ENCODE measurements around the gene UBE2R2. TPM values are rescaled to one million over a fixed set of nuclear protein-coding genes. Genes with fewer than 3 reads are reported as not detected.

Gene UBE2R2
- polyA plus RNA-seq, 3 donors, result 30.5 to 50.1 (median 37.2) TPM

DNA sequence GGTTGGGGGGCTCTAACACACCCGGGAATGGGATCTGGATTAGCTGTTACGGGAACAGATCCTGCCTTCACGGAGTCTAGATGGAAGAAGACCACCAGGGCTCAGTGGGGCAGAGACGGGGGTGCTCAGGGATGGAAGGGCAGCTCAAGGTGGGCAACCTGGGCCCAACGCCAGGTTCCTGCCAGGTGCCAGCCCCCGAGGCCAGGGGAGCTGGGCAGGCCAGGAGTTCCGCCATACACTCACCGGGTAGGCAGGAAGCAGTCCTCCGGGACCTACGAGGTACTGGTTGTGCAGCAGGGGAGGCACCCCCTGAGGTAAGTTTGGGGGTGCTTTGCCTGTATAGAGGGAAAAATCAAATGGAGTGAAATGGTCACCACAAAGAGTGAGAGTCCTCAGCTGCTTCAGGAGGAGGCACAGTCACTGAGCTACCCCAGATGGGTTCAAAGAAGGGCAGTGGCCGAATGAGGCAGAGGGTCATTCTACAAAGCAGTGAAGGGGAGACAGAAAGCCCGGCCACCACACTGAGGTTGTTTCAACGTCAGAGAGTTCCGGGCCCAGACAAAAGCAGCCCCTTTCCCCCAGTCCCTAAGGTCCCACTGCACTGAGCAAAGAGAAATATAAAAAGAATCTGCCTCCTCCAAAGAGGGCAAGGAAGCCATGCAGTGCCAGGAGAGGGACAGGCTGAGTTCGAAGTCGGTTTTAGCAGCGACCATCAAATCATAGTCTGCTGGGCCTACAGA lies 110.0 kb downstream of the UBE2R2 start:
- no peaks in the 10 kb centered on the region for H3K4me1 ChIP-seq (ENCODE audit: control insufficient read depth in 1 of 2, insufficient read depth in 2 of 2, low read length in 2 of 2)
- H3K4me3 Mint-ChIP-seq, result no peak overlapping the region
- H3K9ac ChIP-seq (ENCODE audit: insufficient read depth, low read length, poor library complexity, severe bottlenecking), result no peak overlapping the region
- no peaks in the 10 kb centered on the region for H3K4me1 Mint-ChIP-seq
- H3K27ac Mint-ChIP-seq, result peak overlapping the region in 4 of 7 donors; percentile 14 to 50 (median 44)
- intact Hi-C loops (cut with micrococcal nuclease), result no loop called here
- 98% methylated on average over 13 of the region's 17 CpGs for WGBS (ENCODE audit: insufficient coverage)
- TF ChIP-seq, protein P1, sequence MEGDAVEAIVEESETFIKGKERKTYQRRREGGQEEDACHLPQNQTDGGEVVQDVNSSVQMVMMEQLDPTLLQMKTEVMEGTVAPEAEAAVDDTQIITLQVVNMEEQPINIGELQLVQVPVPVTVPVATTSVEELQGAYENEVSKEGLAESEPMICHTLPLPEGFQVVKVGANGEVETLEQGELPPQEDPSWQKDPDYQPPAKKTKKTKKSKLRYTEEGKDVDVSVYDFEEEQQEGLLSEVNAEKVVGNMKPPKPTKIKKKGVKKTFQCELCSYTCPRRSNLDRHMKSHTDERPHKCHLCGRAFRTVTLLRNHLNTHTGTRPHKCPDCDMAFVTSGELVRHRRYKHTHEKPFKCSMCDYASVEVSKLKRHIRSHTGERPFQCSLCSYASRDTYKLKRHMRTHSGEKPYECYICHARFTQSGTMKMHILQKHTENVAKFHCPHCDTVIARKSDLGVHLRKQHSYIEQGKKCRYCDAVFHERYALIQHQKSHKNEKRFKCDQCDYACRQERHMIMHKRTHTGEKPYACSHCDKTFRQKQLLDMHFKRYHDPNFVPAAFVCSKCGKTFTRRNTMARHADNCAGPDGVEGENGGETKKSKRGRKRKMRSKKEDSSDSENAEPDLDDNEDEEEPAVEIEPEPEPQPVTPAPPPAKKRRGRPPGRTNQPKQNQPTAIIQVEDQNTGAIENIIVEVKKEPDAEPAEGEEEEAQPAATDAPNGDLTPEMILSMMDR (IDR thresholded peaks at IDR 0.05), result no peak
- no peak overlapping the region for H3K27ac ChIP-seq (ENCODE audit: low read depth in 1 of 2, low read length in 2 of 2)
- H3K4me2 ChIP-seq (replicated peaks; ENCODE audit: extremely low read depth, low read length, poor library complexity, severe bottlenecking), result no peak overlapping the region
- H3K9me3 ChIP-seq (replicated peaks in 1 of 2; ENCODE audit: control insufficient read depth in 1 of 2, insufficient read depth in 1 of 2, low read length in 2 of 2), result no peaks in the 10 kb centered on the region
- H3K79me2 ChIP-seq (ENCODE audit: insufficient read depth, low read length), result no peaks in the 10 kb centered on the region
- no peak for DNase-seq
- H3K36me3 Mint-ChIP-seq, result peaks cover 60 to 81% of the 10 kb centered on the region in 2 donors
- no peaks in the 10 kb centered on the region for H3K27me3 ChIP-seq (ENCODE audit: control insufficient read depth in 2 of 2, insufficient read depth in 2 of 2, low read length in 2 of 2)
- H4K20me1 ChIP-seq (ENCODE audit: insufficient read depth, low read length), result peaks cover 23% of the 10 kb centered on the region
- H3K4me3 ChIP-seq (replicated peaks in 1 of 3; ENCODE audit: low read depth in 2 of 3, low read length in 3 of 3), result no peak overlapping the region
- peaks cover 0 to 4% (median 1%) of the 10 kb centered on the region in 3 donors for H3K27me3 Mint-ChIP-seq (ENCODE audit: low read depth in 3 of 3)
- H2AFZ ChIP-seq (ENCODE audit: insufficient read depth, low read depth, low read length, poor library complexity, severe bottlenecking), result no peak overlapping the region
- H3K9me3 Mint-ChIP-seq, result peaks cover 0 to 3% (median 0%) of the 10 kb centered on the region in 7 donors
- peaks cover 68 to 96% of the 10 kb centered on the region in 2 donors for H3K36me3 ChIP-seq (replicated peaks in 1 of 2; ENCODE audit: control insufficient read depth in 1 of 2, insufficient read depth in 2 of 2, low read length in 2 of 2)

DNA sequence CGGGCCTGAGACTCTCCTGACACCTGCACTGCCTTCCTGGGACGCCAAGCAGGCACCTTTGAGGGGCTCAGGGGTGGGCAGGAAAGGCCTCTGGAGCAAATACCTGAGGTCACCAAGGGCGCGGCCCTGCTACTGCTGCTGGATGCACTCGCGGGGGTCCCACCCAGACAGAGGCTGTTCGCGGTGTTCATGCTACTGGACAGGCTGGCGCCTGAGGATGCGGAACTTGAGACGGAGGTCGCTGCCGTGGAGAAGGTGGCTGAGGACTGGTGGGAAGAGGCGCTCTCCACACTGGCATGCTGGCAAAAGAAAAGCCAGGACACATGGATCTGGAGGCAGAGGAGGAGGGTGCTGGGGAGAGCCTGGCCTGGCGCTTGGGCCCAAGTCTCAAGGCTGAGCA lies 110.7 kb downstream of the UBE2R2 start:
- H3K9ac ChIP-seq (ENCODE audit: insufficient read depth, low read length, poor library complexity, severe bottlenecking), result no peak overlapping the region
- no peaks in the 10 kb centered on the region for H3K4me1 Mint-ChIP-seq
- no peaks in the 10 kb centered on the region for H3K4me1 ChIP-seq (ENCODE audit: control insufficient read depth in 1 of 2, insufficient read depth in 2 of 2, low read length in 2 of 2)
- no peak overlapping the region for H3K4me3 Mint-ChIP-seq
- H3K4me2 ChIP-seq (replicated peaks; ENCODE audit: extremely low read depth, low read length, poor library complexity, severe bottlenecking), result no peak overlapping the region
- no peak overlapping the region for H3K4me3 ChIP-seq (replicated peaks in 1 of 3; ENCODE audit: low read depth in 2 of 3, low read length in 3 of 3)
- WGBS (ENCODE audit: insufficient coverage), result over 99% methylated on average over 15 of the region's 15 CpGs
- peak overlapping the region in 1 of 7 donors; percentile 21 for H3K27ac Mint-ChIP-seq
- H3K27me3 ChIP-seq (ENCODE audit: control insufficient read depth in 2 of 2, insufficient read depth in 2 of 2, low read length in 2 of 2), result no peaks in the 10 kb centered on the region
- no peak overlapping the region for H3K27ac ChIP-seq (ENCODE audit: low read depth in 1 of 2, low read length in 2 of 2)
- DNase-seq, result no peak
- TF ChIP-seq, protein P1 (IDR thresholded peaks at IDR 0.05), result no peak
- H2AFZ ChIP-seq (ENCODE audit: insufficient read depth, low read depth, low read length, poor library complexity, severe bottlenecking), result no peak overlapping the region
- intact Hi-C loops (cut with micrococcal nuclease), result no loop called here
- peaks cover 68 to 96% of the 10 kb centered on the region in 2 donors for H3K36me3 ChIP-seq (replicated peaks in 1 of 2; ENCODE audit: control insufficient read depth in 1 of 2, insufficient read depth in 2 of 2, low read length in 2 of 2)
- H3K36me3 Mint-ChIP-seq, result peaks cover 65 to 81% of the 10 kb centered on the region in 2 donors
- peaks cover 16% of the 10 kb centered on the region for H4K20me1 ChIP-seq (ENCODE audit: insufficient read depth, low read length)
- no peaks in the 10 kb centered on the region for H3K9me3 ChIP-seq (replicated peaks in 1 of 2; ENCODE audit: control insufficient read depth in 1 of 2, insufficient read depth in 1 of 2, low read length in 2 of 2)
- H3K9me3 Mint-ChIP-seq, result peaks cover 0 to 3% (median 0%) of the 10 kb centered on the region in 7 donors
- no peaks in the 10 kb centered on the region for H3K79me2 ChIP-seq (ENCODE audit: insufficient read depth, low read length)
- peaks cover 0 to 4% (median 1%) of the 10 kb centered on the region in 3 donors for H3K27me3 Mint-ChIP-seq (ENCODE audit: low read depth in 3 of 3)

Measured in CD14-positive monocyte (primary cell).